GM12864 (cell line): Measurements from ENCODE around the gene SHANK2.

ENCODE experiments used
- DNase-seq: peaks from one replicate; pipeline ENCODE4 v3.0.0-alpha.2; 2011; ENCODE audit warnings: low read depth
- H3K4me3 ChIP-seq: 2 replicates; pipeline ENCODE4 v1.5.1; 2011; ENCODE audit warnings: mild to moderate bottlenecking, low read depth, low read length, control low read depth
- TF ChIP-seq, protein P1 (sequence below): IDR thresholded peaks from 2 replicates; pipeline ENCODE4 v1.5.1; 2011; ENCODE audit warnings: low read depth, mild to moderate bottlenecking, moderate library complexity, low read length, control low read depth, inconsistent platforms; ENCODE audit errors: missing control alignments

SHANK2 gene

GRCh38 chr11:71204748-71205664, 47.4 kb downstream of the SHANK2 start:
- TF ChIP-seq, protein P1, sequence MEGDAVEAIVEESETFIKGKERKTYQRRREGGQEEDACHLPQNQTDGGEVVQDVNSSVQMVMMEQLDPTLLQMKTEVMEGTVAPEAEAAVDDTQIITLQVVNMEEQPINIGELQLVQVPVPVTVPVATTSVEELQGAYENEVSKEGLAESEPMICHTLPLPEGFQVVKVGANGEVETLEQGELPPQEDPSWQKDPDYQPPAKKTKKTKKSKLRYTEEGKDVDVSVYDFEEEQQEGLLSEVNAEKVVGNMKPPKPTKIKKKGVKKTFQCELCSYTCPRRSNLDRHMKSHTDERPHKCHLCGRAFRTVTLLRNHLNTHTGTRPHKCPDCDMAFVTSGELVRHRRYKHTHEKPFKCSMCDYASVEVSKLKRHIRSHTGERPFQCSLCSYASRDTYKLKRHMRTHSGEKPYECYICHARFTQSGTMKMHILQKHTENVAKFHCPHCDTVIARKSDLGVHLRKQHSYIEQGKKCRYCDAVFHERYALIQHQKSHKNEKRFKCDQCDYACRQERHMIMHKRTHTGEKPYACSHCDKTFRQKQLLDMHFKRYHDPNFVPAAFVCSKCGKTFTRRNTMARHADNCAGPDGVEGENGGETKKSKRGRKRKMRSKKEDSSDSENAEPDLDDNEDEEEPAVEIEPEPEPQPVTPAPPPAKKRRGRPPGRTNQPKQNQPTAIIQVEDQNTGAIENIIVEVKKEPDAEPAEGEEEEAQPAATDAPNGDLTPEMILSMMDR: no peak
- no peak overlapping the region for H3K4me3 ChIP-seq
- DNase-seq: no peak

GRCh38 chr11:71204294-71204693, 48.1 kb downstream of the SHANK2 start:
- H3K4me3 ChIP-seq: no peak overlapping the region
- no peak for DNase-seq
- TF ChIP-seq, protein P1: no peak

DNA sequence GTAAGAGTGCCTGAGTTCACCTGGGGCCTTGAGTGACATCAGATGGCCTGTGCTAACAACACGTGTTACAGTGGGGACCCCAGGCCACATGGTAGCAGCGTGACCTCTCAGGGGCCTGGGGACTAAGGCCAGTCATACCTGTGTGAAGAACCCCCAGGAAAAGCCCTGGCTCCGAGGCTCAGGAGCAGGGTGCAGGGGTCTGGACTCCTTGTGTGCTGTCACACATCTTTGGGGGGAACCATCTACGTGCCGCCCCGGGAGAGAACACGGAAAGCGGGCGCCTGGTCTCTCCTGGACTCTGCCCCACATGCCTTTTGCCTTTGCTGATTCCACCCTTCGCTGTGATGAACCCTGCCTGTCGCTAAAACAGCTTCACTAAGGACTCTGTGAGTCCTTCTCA, 48.7 kb downstream of the SHANK2 start:
- TF ChIP-seq, protein P1: no peak
- H3K4me3 ChIP-seq: no peak overlapping the region

DNA sequence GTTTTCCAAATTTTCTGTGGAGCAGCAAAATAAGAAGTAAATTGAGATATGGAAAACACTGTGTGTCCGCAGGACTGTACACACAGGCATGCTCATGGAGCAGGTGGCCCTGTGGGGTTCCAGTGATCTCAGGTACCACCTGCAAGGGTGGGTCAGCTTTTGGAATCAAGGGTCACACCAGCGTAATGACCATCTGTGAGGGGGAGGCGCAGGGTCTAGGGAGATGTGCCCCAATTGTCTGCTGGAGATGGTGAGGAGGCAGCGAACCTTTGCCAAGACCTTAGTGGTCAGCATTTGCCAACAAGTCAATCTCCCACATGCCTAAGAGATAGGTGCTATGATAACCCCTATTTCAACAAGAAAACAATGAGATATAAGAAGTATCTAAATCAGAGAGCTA, 49.4 kb downstream of the SHANK2 start:
- H3K4me3 ChIP-seq: no peak overlapping the region
- DNase-seq: no peak
- TF ChIP-seq, protein P1: no peak

More for the DNA sequence above, 48.7 kb downstream of the SHANK2 start:
- no peak for DNase-seq

DNA sequence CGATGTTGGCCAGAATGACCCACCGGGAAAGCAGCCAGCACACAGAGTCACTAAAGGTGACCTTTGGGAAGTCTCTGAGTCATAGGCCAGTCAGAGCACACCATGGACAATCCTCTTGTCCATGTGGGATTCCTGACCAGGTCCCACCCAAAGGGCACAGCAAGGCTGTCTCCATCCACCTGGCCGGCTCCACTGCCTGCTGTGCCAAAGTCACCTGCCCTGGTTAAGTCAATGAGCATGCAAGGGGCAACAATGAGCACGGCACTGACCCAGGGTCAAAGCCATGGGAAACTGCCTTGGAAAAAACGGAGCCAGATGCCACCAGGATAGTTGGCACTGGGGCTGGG, 49.8 kb downstream of the SHANK2 start:
- TF ChIP-seq, protein P1: no peak
- DNase-seq: no peak

More for the DNA sequence above, 49.8 kb downstream of the SHANK2 start:
- no peak overlapping the region for H3K4me3 ChIP-seq
